Gastroesophageal sphincter (tissue), 4 donors: ENCODE measurements around the gene CCDC80. TPM values are rescaled to one million over a fixed set of nuclear protein-coding genes. Genes with fewer than 3 reads are reported as not detected.
A peak's percentile ranks its signal among the peaks of the same experiment; 100 is the strongest.

Experiments
- ATAC-seq: fragments of 150-250 bp; one replicate; pipeline ENCODE4 v1.9.1; 2016; ENCODE audit warnings: mild to moderate bottlenecking, moderate library complexity
- H3K27ac ChIP-seq, 4 donors: fragments of 200-600 bp; sonication (generic) in 3 of 4; 1 replicate in 3 of 4; 2 replicates in 1 of 4; pipeline ENCODE4 v1.5.1; 2016 to 2019
- H3K27me3 ChIP-seq: fragments of 200-600 bp; sonication (generic); one replicate; pipeline ENCODE4 v1.5.1; 2019
- H3K36me3 ChIP-seq, 2 donors: fragments of 200-600 bp; sonication (generic); one replicate each; pipeline ENCODE4 v1.5.1; 2019; ENCODE audit warnings: control low read depth in 1 of 2
- H3K4me1 ChIP-seq, 3 donors: fragments of 200-600 bp; sonication (generic); 1 replicate in 2 of 3; 2 replicates in 1 of 3; pipeline ENCODE4 v1.5.1; 2016 to 2019; ENCODE audit warnings: control low read depth in 2 of 3
- H3K4me3 ChIP-seq, 2 donors: fragments of 200-600 bp; sonication (generic); one replicate each; pipeline ENCODE4 v1.5.1; 2019; ENCODE audit warnings: mild to moderate bottlenecking in 1 of 2, moderate library complexity in 1 of 2
- H3K9me3 ChIP-seq, 3 donors: fragments of 200-600 bp; sonication (generic); one replicate each; pipeline ENCODE4 v1.5.1; 2017 to 2019; ENCODE audit warnings: control low read depth in 2 of 3
- CTCF ChIP-seq, 4 experiments: fragments of 200-600 bp in 2 of 4; fragments of 450-650 bp in 2 of 4; sonication (generic) in 1 of 4; IDR thresholded peaks; one replicate each; pipeline ENCODE4 v1.5.1; 2017 to 2019; ENCODE audit warnings: antibody characterized with exemption in 4 of 4, mild to moderate bottlenecking in 2 of 4, moderate library complexity in 2 of 4
- EP300 ChIP-seq: sonication (generic); formaldehyde crosslinking; IDR thresholded peaks from one replicate; pipeline ENCODE4 v1.6.1; 2017; ENCODE audit warnings: antibody characterized with exemption, mild to moderate bottlenecking
- POLR2A ChIP-seq, 2 donors: fragments of 450-650 bp; IDR thresholded peaks; one replicate each; pipeline ENCODE4 v1.6.1; 2017; ENCODE audit warnings: antibody characterized with exemption in 2 of 2, mild to moderate bottlenecking in 2 of 2, moderate library complexity in 1 of 2
- POLR2AphosphoS5 ChIP-seq: sonication (generic); formaldehyde crosslinking; IDR thresholded peaks from one replicate; pipeline ENCODE4 v1.6.1; 2017; ENCODE audit warnings: antibody characterized with exemption
- WGBS, 2 donors: methylation state at CpG; one replicate each; pipeline ENCODE4 v1.1.5; 2018; ENCODE audit warnings: low coverage in 1 of 2; 5-methylcytosine and 5-hydroxymethylcytosine counted together
- total RNA-seq, 4 donors: library from RNA; depleted of rRNA; stranded (reverse); fragments of >200 nt; gene quantifications; one replicate each; pipeline ENCODE4 v1.1.0, GENCODE V29; 2016

CCDC80 gene
- total RNA-seq, 4 donors from 2014 or later: 30.8 to 208 (median 138) TPM

GRCh38 chr3:112685420-112685819 is 44.5 kb upstream of the CCDC80 start:
- Histone ChIP-seq H3K4me1 (peaks cover 0 to 39% (median 4%) of the 10 kb centered on the region in 3 donors), H3K4me3 (no peak overlapping the region), H3K9me3 (no peaks in the 10 kb centered on the region), H3K36me3 (no peaks in the 10 kb centered on the region), H3K27ac (no peak overlapping the region), H3K27me3 (no peaks in the 10 kb centered on the region)
- WGBS, 2 donors: 43 to 56% methylated on average over 5 to 7 of the region's 7 CpGs
- TF ChIP-seq CTCF (IDR thresholded peaks at IDR 0.05): no peak
- TF ChIP-seq POLR2AphosphoS5: no peak
- TF ChIP-seq EP300: no peak
- TF ChIP-seq POLR2A (IDR thresholded peaks at IDR 0.05): no peak
- peak; percentile 36 for ATAC-seq

GRCh38 chr3:112682361-112682760 is 41.4 kb upstream of the CCDC80 start:
- Histone ChIP-seq H3K27ac (peak overlapping the region in 1 of 4 donors; percentile 6), H3K36me3 (no peaks in the 10 kb centered on the region), H3K4me3 (no peak overlapping the region), H3K27me3 (no peaks in the 10 kb centered on the region), H3K9me3 (no peaks in the 10 kb centered on the region), H3K4me1 (peaks cover 0 to 13% (median 4%) of the 10 kb centered on the region in 3 donors)
- no peak for ATAC-seq
- WGBS, 2 donors: 54 to 88% methylated on average over 2 to 5 of the region's 5 CpGs
- no peak for TF ChIP-seq EP300
- no peak for TF ChIP-seq CTCF (IDR thresholded peaks at IDR 0.05)
- no peak for TF ChIP-seq POLR2AphosphoS5
- TF ChIP-seq POLR2A (IDR thresholded peaks at IDR 0.05): no peak

GRCh38 chr3:112681822-112682325 is 40.9 kb upstream of the CCDC80 start:
- no peak overlapping the region for H3K4me3 ChIP-seq
- no peaks in the 10 kb centered on the region for H3K9me3 ChIP-seq
- 33 to 57% methylated on average over 2 of the region's 2 CpGs for WGBS, 2 donors
- peaks cover 0 to 13% (median 4%) of the 10 kb centered on the region in 3 donors for H3K4me1 ChIP-seq
- H3K27me3 ChIP-seq: no peaks in the 10 kb centered on the region
- no peak for ATAC-seq
- TF ChIP-seq EP300 (no peak), POLR2AphosphoS5 (no peak), POLR2A (IDR thresholded peaks at IDR 0.05) (no peak), CTCF (IDR thresholded peaks at IDR 0.05) (no peak)
- peak overlapping the region in 1 of 4 donors; percentile 11 for H3K27ac ChIP-seq
- no peaks in the 10 kb centered on the region for H3K36me3 ChIP-seq

GRCh38 chr3:112676659-112677234 is 35.8 kb upstream of the CCDC80 start:
- H3K9me3 ChIP-seq: no peaks in the 10 kb centered on the region
- H3K27me3 ChIP-seq: no peaks in the 10 kb centered on the region
- ATAC-seq: peak; percentile 73
- no peaks in the 10 kb centered on the region for H3K36me3 ChIP-seq
- H3K4me1 ChIP-seq: peaks cover 0 to 11% (median 0%) of the 10 kb centered on the region in 3 donors
- no peak overlapping the region for H3K4me3 ChIP-seq
- WGBS, 2 donors: 21 to 45% methylated on average over 6 of the region's 6 CpGs
- peak; percentile 74 for TF ChIP-seq POLR2AphosphoS5
- TF ChIP-seq POLR2A (IDR thresholded peaks at IDR 0.05): no peak
- no peak overlapping the region for H3K27ac ChIP-seq

- H3K36me3 ChIP-seq: no peaks in the 10 kb centered on the region
- WGBS, 2 donors: 91 to 97% methylated on average over 3 to 4 of the region's 4 CpGs
- TF ChIP-seq EP300 (no peak), POLR2AphosphoS5 (no peak), CTCF (IDR thresholded peaks at IDR 0.05) (no peak)
- no peak overlapping the region for H3K27ac ChIP-seq
- no peak for ATAC-seq
- H3K27me3 ChIP-seq: no peaks in the 10 kb centered on the region
- peaks cover 0 to 12% (median 0%) of the 10 kb centered on the region in 3 donors for H3K4me1 ChIP-seq
- H3K4me3 ChIP-seq: no peak overlapping the region
- H3K9me3 ChIP-seq: no peaks in the 10 kb centered on the region
Measured at GRCh38 chr3:112675943-112676535, 35.1 kb upstream of the CCDC80 start.
